GM23338 (cell line): Measurements from ENCODE around the gene SLC2A6. TPM values are rescaled to one million over a fixed set of nuclear protein-coding genes. Genes with fewer than 3 reads are reported as not detected.

Experiments
- ATAC-seq: fragments of 200-7000 bp; cut with Tn5 transposase; 3 replicates; pipeline ENCODE4 v1.9.1; 2020
- DNase-seq: peaks from one replicate; pipeline ENCODE4 v3.0.0-alpha.2; 2015; ENCODE audit warnings: low spot score
- H2AFZ ChIP-seq: fragments of 200-600 bp; sonication (generic); 2 replicates; pipeline ENCODE4 v1.8.0; 2016; ENCODE audit warnings: antibody characterized with exemption, mild to moderate bottlenecking, moderate library complexity
- H3F3A ChIP-seq: fragments of 200-600 bp; sonication (generic); replicated peaks from 2 replicates; pipeline ENCODE4 v1.8.0; 2017; ENCODE audit warnings: antibody characterized with exemption, mixed run types, low read depth
- H3K27ac ChIP-seq: fragments of 200-600 bp; sonication (generic); 2 replicates; pipeline ENCODE4 v1.6.1; 2016; ENCODE audit warnings: low read depth
- H3K27me3 ChIP-seq: fragments of 200-600 bp; sonication (generic); 2 replicates; pipeline ENCODE4 v1.8.0; 2016; ENCODE audit warnings: mild to moderate bottlenecking, mixed run types, moderate library complexity; ENCODE audit not compliant: insufficient read depth
- H3K36me3 ChIP-seq: fragments of 200-600 bp; sonication (generic); 2 replicates; pipeline ENCODE4 v1.8.0; 2016; ENCODE audit warnings: mild to moderate bottlenecking; ENCODE audit not compliant: insufficient read depth
- H3K4me1 ChIP-seq: fragments of 200-600 bp; sonication (generic); 2 replicates; pipeline ENCODE4 v1.8.0; 2016; ENCODE audit warnings: mild to moderate bottlenecking, moderate library complexity; ENCODE audit not compliant: insufficient read depth
- H3K4me2 ChIP-seq: fragments of 200-600 bp; sonication (generic); 2 replicates; pipeline ENCODE4 v1.7.1; 2017; ENCODE audit warnings: mixed run types
- H3K4me3 ChIP-seq: fragments of 200-600 bp; sonication (generic); 2 replicates; pipeline ENCODE4 v1.6.1; 2016; ENCODE audit warnings: mixed run types
- H3K79me2 ChIP-seq: fragments of 200-600 bp; sonication (generic); replicated peaks from 2 replicates; pipeline ENCODE4 v1.8.0; 2017; ENCODE audit warnings: mild to moderate bottlenecking; ENCODE audit not compliant: insufficient read depth
- H3K9me2 ChIP-seq: fragments of 200-600 bp; sonication (generic); 2 replicates; pipeline ENCODE4 v1.8.0; 2017; ENCODE audit not compliant: insufficient read depth
- H4K20me1 ChIP-seq: fragments of 200-600 bp; sonication (generic); replicated peaks from 2 replicates; pipeline ENCODE4 v1.8.0; 2017; ENCODE audit warnings: mild to moderate bottlenecking; ENCODE audit not compliant: insufficient read depth
- H3K27ac Mint-ChIP-seq: 2 replicates; pipeline ENCODE4 v1.8.0; 2020; ENCODE audit warnings: inconsistent platforms, mild to moderate bottlenecking, moderate library complexity, mixed read lengths
- H3K27me3 Mint-ChIP-seq: 3 replicates; pipeline ENCODE4 v1.8.0; 2022; ENCODE audit warnings: low read depth, mild to moderate bottlenecking, moderate library complexity, mixed read lengths, inconsistent platforms; ENCODE audit not compliant: insufficient read depth, poor library complexity
- H3K36me3 Mint-ChIP-seq: 3 replicates; pipeline ENCODE4 v1.8.0; 2021; ENCODE audit warnings: low read depth, mild to moderate bottlenecking, inconsistent platforms, moderate library complexity, mixed read lengths
- H3K4me1 Mint-ChIP-seq: 3 replicates; pipeline ENCODE4 v1.8.0; 2020; ENCODE audit warnings: mild to moderate bottlenecking, inconsistent platforms, mixed read lengths
- H3K4me3 Mint-ChIP-seq: 3 replicates; pipeline ENCODE4 v1.8.0; 2021; ENCODE audit warnings: moderate library complexity, mild to moderate bottlenecking, inconsistent platforms, mixed read lengths
- H3K9me3 Mint-ChIP-seq: 3 replicates; pipeline ENCODE4 v1.8.0; 2020; ENCODE audit warnings: moderate library complexity, mild to moderate bottlenecking, inconsistent platforms, mixed read lengths
- CREB1 ChIP-seq: fragments of 250-450 bp; sonication (Bioruptor Pico); IDR thresholded peaks from 2 replicates; pipeline ENCODE4 v1.5.0; 2020; ENCODE audit warnings: low read depth, mild to moderate bottlenecking, moderate library complexity
- EZH2 ChIP-seq: fragments of 200-600 bp; sonication (generic); IDR thresholded peaks from one replicate; pipeline ENCODE4 v1.8.0; 2017; ENCODE audit warnings: antibody characterized with exemption, mild to moderate bottlenecking, low read depth; ENCODE audit not compliant: unreplicated experiment
- EZH2phosphoT487 ChIP-seq: fragments of 200-600 bp; sonication (generic); IDR thresholded peaks from one replicate; pipeline ENCODE4 v1.8.1; 2018; ENCODE audit warnings: antibody characterized with exemption; ENCODE audit not compliant: unreplicated experiment
- JUNB ChIP-seq: IDR thresholded peaks from one replicate; pipeline ENCODE4 v1.6.1; 2016; ENCODE audit warnings: antibody characterized with exemption; ENCODE audit not compliant: unreplicated experiment
- NANOG ChIP-seq: IDR thresholded peaks from 2 replicates; pipeline ENCODE4 v1.6.1; 2016; ENCODE audit warnings: antibody characterized with exemption, borderline replicate concordance
- POLR2AphosphoS5 ChIP-seq: IDR thresholded peaks from 2 replicates; pipeline ENCODE4 v1.6.1; 2016; ENCODE audit warnings: antibody characterized with exemption, low read depth
- STAT1 ChIP-seq: IDR thresholded peaks from one replicate; pipeline ENCODE4 v1.6.1; 2016; ENCODE audit warnings: antibody characterized with exemption; ENCODE audit not compliant: unreplicated experiment
- ZNF114 ChIP-seq: fragments of 250-450 bp; sonication (Bioruptor Pico); IDR thresholded peaks from 2 replicates; pipeline ENCODE4 v1.5.0; 2020; ENCODE audit warnings: mild to moderate bottlenecking, moderate library complexity
- ZNF331 ChIP-seq: fragments of 250-450 bp; sonication (Bioruptor Pico); IDR thresholded peaks from 2 replicates; pipeline ENCODE4 v1.5.0; 2020; ENCODE audit warnings: low read depth, mild to moderate bottlenecking, moderate library complexity
- polyA plus RNA-seq: library from polyadenylated mRNA; unstranded; fragments of >200 nt; fragmentation: Nextera tagmentation; extraction: Ambion mirVana; gene quantifications from 2 replicates; pipeline ENCODE4 v1.2.1, GENCODE V29; 2016
- total RNA-seq: library from RNA; depleted of rRNA; stranded (reverse); fragments of >200 nt; shearing (Covaris generic); gene quantifications from 2 replicates; pipeline ENCODE4 v1.2.3, GENCODE V29; 2014
- TF ChIP-seq, protein P1 (sequence below): IDR thresholded peaks from one replicate; pipeline ENCODE4 v1.6.1; 2018; ENCODE audit warnings: antibody characterized with exemption; ENCODE audit not compliant: unreplicated experiment
- TF ChIP-seq, protein P2 (sequence below), 2 experiments: fragments of 200-600 bp in 1 of 2; sonication (generic) in 1 of 2; conservative IDR thresholded peaks; 2 replicates each; pipeline versions ENCODE4 v1.5.1 to v1.6.1; 2016 to 2017; ENCODE audit warnings: antibody characterized with exemption in 2 of 2, low read depth in 2 of 2, mild to moderate bottlenecking in 2 of 2, moderate library complexity in 1 of 2
- TF ChIP-seq, protein P3 (sequence below): IDR thresholded peaks from 2 replicates; pipeline ENCODE4 v1.6.1; 2016; ENCODE audit warnings: antibody characterized with exemption
- TF ChIP-seq, protein P4 (sequence below): fragments of 250-450 bp; sonication (Bioruptor Pico); IDR thresholded peaks from 2 replicates; pipeline ENCODE4 v1.5.0; 2020; ENCODE audit warnings: mild to moderate bottlenecking, moderate library complexity

SLC2A6 gene
- total and polyA plus RNA-seq, 2 experiments from 2014 or later, result 17.5 to 39.3 TPM

DNA sequence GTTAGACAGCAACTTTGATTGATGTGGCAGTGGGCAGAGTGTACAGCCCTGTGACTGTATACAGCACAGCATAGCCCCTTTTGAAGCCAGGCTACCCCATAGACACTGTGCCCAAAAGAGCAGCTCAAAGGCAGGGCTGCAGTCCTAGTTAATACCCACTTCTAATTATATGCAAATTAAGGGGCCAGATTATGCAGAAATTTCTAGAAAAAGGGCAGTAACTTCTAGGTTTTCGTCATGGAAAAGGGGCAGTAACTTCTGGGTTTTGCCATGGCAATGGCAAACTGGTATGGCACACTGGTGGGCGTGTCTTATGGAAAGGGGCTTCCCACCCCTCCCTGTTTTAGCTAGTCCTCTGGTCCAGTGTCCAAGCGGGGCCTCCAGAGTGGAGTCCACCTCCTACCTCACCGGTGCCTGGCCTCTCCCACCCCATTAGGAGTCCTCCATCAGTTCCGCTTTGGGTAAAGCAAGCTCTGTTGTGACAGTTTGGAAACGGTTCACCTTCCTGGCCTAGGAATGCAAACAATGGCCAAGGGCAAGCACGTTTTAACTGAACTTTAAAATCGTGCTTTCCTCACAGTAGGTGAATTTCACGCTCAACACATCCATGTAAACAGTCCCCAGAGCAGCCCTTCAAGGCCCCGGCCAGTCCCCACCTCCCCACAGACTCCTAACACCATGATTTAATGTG, 51.1 kb downstream of the SLC2A6 start:
- H3K9me3 Mint-ChIP-seq, result peaks cover 15% of the 10 kb centered on the region; the same call in 2 of the 3 replicates

More for the DNA sequence above, 51.1 kb downstream of the SLC2A6 start:
- H3K36me3 ChIP-seq, result no peaks in the 10 kb centered on the region
- H3K9me2 ChIP-seq, result no peaks in the 10 kb centered on the region
- Mint-ChIP-seq H3K27ac (no peak overlapping the region), H3K4me1 (peaks cover 7% of the 10 kb centered on the region; the same call in 2 of the 3 replicates), H3K4me3 (peak overlapping the region; percentile 81), H3K27me3 (peaks cover 16% of the 10 kb centered on the region), H3K36me3 (peaks cover 13% of the 10 kb centered on the region)
- H3F3A ChIP-seq, result peaks cover 6% of the 10 kb centered on the region
- DNase-seq (peak; percentile 21), ATAC-seq (no peak)
- H3K4me2 ChIP-seq, result peak overlapping the region; percentile 88
- peaks cover 4% of the 10 kb centered on the region; the same call in 1 of the 2 replicates for H3K4me1 ChIP-seq
- no peaks in the 10 kb centered on the region for H4K20me1 ChIP-seq
- no peak for TF ChIP-seq NANOG
- TF ChIP-seq CREB1 (CRISPR knock-in tag), result no peak
- TF ChIP-seq EZH2phosphoT487, result no peak
- no peak for TF ChIP-seq POLR2AphosphoS5
- no peak for TF ChIP-seq ZNF114 (CRISPR knock-in tag)
- TF ChIP-seq, protein P1, sequence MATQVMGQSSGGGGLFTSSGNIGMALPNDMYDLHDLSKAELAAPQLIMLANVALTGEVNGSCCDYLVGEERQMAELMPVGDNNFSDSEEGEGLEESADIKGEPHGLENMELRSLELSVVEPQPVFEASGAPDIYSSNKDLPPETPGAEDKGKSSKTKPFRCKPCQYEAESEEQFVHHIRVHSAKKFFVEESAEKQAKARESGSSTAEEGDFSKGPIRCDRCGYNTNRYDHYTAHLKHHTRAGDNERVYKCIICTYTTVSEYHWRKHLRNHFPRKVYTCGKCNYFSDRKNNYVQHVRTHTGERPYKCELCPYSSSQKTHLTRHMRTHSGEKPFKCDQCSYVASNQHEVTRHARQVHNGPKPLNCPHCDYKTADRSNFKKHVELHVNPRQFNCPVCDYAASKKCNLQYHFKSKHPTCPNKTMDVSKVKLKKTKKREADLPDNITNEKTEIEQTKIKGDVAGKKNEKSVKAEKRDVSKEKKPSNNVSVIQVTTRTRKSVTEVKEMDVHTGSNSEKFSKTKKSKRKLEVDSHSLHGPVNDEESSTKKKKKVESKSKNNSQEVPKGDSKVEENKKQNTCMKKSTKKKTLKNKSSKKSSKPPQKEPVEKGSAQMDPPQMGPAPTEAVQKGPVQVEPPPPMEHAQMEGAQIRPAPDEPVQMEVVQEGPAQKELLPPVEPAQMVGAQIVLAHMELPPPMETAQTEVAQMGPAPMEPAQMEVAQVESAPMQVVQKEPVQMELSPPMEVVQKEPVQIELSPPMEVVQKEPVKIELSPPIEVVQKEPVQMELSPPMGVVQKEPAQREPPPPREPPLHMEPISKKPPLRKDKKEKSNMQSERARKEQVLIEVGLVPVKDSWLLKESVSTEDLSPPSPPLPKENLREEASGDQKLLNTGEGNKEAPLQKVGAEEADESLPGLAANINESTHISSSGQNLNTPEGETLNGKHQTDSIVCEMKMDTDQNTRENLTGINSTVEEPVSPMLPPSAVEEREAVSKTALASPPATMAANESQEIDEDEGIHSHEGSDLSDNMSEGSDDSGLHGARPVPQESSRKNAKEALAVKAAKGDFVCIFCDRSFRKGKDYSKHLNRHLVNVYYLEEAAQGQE, result no peak
- TF ChIP-seq, protein P2, sequence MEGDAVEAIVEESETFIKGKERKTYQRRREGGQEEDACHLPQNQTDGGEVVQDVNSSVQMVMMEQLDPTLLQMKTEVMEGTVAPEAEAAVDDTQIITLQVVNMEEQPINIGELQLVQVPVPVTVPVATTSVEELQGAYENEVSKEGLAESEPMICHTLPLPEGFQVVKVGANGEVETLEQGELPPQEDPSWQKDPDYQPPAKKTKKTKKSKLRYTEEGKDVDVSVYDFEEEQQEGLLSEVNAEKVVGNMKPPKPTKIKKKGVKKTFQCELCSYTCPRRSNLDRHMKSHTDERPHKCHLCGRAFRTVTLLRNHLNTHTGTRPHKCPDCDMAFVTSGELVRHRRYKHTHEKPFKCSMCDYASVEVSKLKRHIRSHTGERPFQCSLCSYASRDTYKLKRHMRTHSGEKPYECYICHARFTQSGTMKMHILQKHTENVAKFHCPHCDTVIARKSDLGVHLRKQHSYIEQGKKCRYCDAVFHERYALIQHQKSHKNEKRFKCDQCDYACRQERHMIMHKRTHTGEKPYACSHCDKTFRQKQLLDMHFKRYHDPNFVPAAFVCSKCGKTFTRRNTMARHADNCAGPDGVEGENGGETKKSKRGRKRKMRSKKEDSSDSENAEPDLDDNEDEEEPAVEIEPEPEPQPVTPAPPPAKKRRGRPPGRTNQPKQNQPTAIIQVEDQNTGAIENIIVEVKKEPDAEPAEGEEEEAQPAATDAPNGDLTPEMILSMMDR (conservative IDR thresholded peaks at IDR 0.05; ENCODE audit: low read depth in 2 of 2), result no peak
- no peak for TF ChIP-seq EZH2
- TF ChIP-seq, protein P3, sequence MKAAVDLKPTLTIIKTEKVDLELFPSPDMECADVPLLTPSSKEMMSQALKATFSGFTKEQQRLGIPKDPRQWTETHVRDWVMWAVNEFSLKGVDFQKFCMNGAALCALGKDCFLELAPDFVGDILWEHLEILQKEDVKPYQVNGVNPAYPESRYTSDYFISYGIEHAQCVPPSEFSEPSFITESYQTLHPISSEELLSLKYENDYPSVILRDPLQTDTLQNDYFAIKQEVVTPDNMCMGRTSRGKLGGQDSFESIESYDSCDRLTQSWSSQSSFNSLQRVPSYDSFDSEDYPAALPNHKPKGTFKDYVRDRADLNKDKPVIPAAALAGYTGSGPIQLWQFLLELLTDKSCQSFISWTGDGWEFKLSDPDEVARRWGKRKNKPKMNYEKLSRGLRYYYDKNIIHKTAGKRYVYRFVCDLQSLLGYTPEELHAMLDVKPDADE, result no peak
- TF ChIP-seq STAT1, result no peak
- TF ChIP-seq, protein P4, sequence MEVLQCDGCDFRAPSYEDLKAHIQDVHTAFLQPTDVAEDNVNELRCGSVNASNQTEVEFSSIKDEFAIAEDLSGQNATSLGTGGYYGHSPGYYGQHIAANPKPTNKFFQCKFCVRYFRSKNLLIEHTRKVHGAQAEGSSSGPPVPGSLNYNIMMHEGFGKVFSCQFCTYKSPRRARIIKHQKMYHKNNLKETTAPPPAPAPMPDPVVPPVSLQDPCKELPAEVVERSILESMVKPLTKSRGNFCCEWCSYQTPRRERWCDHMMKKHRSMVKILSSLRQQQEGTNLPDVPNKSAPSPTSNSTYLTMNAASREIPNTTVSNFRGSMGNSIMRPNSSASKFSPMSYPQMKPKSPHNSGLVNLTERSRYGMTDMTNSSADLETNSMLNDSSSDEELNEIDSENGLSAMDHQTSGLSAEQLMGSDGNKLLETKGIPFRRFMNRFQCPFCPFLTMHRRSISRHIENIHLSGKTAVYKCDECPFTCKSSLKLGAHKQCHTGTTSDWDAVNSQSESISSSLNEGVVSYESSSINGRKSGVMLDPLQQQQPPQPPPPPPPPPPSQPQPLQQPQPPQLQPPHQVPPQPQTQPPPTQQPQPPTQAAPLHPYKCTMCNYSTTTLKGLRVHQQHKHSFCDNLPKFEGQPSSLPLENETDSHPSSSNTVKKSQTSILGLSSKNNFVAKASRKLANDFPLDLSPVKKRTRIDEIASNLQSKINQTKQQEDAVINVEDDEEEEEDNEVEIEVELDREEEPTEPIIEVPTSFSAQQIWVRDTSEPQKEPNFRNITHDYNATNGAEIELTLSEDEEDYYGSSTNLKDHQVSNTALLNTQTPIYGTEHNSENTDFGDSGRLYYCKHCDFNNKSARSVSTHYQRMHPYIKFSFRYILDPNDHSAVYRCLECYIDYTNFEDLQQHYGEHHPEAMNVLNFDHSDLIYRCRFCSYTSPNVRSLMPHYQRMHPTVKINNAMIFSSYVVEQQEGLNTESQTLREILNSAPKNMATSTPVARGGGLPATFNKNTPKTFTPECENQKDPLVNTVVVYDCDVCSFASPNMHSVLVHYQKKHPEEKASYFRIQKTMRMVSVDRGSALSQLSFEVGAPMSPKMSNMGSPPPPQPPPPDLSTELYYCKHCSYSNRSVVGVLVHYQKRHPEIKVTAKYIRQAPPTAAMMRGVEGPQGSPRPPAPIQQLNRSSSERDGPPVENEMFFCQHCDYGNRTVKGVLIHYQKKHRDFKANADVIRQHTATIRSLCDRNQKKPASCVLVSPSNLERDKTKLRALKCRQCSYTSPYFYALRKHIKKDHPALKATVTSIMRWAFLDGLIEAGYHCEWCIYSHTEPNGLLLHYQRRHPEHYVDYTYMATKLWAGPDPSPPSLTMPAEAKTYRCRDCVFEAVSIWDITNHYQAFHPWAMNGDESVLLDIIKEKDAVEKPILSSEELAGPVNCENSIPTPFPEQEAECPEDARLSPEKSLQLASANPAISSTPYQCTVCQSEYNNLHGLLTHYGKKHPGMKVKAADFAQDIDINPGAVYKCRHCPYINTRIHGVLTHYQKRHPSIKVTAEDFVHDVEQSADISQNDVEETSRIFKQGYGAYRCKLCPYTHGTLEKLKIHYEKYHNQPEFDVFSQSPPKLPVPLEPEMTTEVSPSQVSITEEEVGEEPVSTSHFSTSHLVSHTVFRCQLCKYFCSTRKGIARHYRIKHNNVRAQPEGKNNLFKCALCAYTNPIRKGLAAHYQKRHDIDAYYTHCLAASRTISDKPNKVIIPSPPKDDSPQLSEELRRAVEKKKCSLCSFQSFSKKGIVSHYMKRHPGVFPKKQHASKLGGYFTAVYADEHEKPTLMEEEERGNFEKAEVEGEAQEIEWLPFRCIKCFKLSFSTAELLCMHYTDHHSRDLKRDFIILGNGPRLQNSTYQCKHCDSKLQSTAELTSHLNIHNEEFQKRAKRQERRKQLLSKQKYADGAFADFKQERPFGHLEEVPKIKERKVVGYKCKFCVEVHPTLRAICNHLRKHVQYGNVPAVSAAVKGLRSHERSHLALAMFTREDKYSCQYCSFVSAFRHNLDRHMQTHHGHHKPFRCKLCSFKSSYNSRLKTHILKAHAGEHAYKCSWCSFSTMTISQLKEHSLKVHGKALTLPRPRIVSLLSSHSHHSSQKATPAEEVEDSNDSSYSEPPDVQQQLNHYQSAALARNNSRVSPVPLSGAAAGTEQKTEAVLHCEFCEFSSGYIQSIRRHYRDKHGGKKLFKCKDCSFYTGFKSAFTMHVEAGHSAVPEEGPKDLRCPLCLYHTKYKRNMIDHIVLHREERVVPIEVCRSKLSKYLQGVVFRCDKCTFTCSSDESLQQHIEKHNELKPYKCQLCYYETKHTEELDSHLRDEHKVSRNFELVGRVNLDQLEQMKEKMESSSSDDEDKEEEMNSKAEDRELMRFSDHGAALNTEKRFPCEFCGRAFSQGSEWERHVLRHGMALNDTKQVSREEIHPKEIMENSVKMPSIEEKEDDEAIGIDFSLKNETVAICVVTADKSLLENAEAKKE (CRISPR knock-in tag), result no peak
- no peak for TF ChIP-seq JUNB
- no peak for TF ChIP-seq ZNF331
- peaks cover 6% of the 10 kb centered on the region for H3K27me3 ChIP-seq
- H2AFZ ChIP-seq, result no peak overlapping the region
- H3K4me3 ChIP-seq, result peak overlapping the region; percentile 70
- H3K79me2 ChIP-seq, result no peaks in the 10 kb centered on the region
- H3K27ac ChIP-seq, result no peak overlapping the region
